Glomerular endothelial cell (primary cell): ENCODE data around the gene NGEF. TPM values are rescaled to one million over a fixed set of nuclear protein-coding genes. Genes with fewer than 3 reads are reported as not detected.
A peak's percentile ranks its signal among the peaks of the same experiment; 100 is the strongest.
"Not testable (repeated sequence)": the region's sequence is repeated elsewhere in the genome, so short reads cannot be mapped to it uniquely, and the experiment has no call there.

Source experiments
- DNase-seq: peaks from one replicate; pipeline ENCODE4 v3.0.0-alpha.2; 2011; ENCODE audit warnings: low read depth, low spot score; ENCODE audit errors: extremely low read depth
- total RNA-seq: library from RNA; depleted of rRNA; stranded (reverse); fragments of >200 nt; gene quantifications from 2 replicates; pipeline ENCODE4 v1.2.3, GENCODE V29; 2015

The NGEF gene
- total RNA-seq, 1 donor from 2014 or later = 0.47 TPM

DNA sequence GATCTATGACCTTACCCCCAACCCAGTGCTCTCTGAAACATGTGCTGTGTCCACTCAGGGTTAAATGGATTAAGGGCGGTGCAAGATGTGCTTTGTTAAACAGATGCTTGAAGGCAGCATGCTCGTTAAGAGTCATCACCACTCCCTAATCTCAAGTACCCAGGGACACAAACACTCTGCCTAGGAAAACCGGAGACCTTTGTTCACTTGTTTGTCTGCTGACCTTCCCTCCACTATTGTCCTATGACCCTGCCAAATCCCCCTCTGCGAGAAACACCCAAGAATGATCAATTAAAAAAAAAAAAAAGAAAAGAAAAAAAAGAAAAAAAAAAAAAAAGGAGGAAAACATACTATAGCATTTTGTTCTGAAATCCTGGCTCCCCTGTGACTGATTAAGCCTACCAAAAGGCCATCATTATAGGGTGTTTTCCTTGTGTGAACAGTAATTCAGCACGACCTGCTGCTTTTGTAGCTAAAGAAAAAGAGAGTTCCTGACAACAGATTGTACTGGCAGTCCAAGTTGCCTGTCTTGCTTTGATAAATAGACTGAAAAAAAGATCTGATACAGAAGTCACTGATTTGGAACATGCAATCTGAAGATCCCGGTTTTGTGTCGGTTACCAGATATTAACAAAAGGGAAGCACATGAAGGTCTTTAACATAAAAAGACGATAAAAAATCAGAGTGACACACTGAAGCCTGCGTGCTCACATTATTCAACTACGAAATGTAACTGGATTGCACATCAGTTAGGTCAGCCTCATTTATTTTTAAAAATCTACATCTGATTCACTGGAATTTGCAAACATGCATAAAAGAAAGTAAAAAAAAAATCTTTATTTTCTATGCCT is 106.0 kb downstream of the NGEF start:
- not testable (repeated sequence) for DNase-seq

DNA sequence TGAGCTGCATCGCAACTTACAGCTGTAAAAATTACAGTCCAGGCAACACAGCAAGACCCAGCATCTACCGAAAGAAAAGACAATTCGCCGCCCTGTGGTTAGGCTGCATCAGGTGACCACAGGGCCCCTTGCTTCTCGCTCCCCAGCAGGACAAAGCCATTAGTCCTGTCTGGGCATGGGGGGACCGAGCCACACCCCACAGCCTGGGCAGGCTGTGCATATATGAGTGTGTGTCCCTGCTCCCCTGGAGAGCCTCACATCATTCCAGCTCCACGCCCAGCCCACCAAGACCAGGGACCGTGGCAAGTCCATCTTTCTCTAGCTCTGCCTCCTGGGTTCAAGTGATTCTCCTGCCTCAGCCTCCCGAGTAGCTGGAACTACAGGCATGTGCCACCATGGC is 109.1 kb downstream of the NGEF start:
- no peak for DNase-seq

GRCh38 chr2:232901736-232902578 is 111.1 kb downstream of the NGEF start:
- peak; percentile 60 for DNase-seq

DNA sequence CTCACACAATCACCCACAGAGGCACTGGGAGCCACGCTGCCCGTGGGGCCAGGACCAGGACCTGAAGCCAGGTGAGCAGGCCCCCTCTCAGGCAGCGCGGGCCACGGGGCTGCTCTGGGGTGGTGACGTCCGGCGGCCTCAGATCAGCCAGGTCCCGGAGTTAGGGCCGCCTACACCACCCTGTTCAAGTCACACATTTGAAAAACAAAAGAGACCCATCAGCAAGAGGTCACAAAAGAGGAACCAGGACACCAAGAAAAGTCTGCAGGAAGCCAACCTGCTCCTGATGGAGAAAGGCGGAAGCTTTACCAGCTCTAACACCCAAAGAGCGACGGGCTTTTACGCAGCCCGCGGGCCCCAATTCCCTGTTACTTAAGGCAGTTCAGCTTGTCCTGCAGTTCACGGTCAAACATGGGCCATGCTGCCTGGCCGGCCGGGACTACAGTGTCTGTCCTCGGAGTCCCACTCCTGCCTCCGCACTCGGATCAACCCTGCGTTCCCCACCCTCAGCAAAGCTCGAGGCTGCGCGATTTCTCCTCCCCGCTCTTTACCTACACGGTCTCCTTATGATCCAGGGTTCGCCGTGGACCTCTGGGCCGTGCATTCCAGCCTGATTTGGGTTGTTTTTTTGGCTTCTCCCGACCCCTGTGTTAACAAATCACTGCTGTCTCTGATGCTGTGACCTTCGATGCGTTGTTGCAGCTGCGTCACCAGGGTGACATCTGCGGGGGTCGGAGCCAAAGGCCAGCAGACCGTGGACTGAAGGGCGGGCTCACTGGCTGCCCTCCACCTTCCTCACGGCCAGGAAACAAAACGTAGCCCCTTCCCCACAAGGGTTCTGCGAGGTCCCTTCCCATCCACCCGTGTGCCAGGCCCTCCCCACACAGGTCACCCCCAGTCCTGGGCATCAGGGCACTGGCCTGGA is 112.0 kb downstream of the NGEF start:
- no peak for DNase-seq

- DNase-seq = peak; percentile 50
Measured at GRCh38 chr2:232898592-232899543, 114.2 kb downstream of the NGEF start.

- no peak for DNase-seq
Measured at GRCh38 chr2:232897598-232898408, 115.3 kb downstream of the NGEF start.

DNA sequence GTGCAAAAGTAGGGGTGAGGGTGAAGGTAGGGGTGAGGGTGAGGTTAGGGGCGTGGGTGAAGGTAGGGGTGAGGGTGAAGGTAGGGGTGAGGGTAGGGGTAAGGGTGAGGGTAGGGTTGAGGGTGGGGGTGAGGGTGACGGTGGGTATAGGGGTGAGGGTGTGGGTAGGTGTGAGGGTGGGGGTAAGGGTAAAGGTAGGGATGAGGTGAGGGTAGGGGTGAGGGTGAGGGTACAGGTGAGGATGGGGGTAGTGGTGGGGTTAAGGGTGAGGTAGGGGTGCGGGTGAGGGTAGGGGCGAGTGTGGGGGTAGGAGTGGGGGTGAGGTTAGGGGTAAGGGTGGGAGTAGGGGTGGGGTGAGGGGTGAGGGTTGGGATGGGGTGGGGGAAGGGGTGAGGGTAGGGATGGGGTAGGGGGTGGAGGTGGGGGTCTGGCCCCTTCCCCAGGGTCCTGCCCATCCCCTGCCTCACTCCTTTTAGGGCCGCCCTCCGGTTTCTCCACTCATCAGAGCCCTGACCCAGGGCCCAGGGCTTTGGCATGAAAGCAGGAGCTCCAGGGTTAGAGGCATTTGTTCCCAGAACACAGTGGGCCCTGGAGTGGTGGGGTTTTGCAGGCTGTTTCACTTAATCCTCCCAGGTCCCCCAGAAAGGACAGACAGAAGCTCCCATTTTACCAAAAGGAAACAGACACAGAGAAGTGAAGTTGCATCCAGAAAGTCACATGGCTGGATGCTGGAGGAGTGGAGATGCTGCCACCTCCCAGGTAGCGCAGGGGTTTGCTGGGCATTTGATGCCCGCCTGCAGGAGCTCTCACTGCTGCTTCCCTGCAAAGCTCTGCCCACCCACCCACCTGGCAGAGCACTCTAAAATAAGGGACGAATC is 116.1 kb downstream of the NGEF start:
- no peak for DNase-seq

GRCh38 chr2:232896111-232896510 is 116.9 kb downstream of the NGEF start:
- no peak for DNase-seq

DNA sequence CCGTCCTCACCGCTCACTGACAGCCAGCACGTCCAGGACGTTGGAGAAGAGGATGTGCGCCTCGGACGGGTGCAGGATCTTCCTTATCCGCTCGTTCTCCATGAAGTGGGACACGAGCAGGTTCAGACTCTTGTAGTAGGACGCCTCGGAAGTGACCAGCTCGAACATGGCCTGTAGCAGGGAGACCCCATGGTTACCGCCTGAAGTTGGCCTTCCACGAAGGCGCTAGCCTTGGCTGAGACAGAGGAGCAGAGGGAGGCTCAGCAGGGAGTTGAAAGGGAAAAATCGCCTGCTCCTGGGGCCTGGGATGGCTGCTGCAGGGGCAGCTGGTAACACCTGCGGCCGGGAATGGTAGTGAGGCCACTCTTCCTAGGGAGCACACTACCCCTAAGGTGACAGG is 118.3 kb downstream of the NGEF start:
- DNase-seq = no peak

DNA sequence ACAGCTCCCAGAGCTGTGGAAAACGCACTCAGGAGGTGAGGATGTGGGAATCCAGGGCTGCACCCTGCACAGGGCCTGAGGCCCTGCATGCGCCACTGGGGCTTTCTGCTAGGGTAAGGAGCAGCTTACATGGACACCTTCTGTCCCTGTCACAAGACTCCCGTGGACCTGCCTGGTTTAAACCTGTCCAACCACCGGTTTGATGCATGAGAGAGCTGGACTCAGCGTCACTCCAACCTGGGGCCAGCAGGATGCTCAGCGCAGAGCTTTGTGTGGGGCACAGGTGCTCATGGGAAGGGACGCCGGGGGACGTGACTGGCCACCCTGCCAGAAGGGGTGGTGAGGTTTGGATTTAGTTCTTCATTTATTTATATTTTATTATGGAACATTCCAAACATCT is 118.8 kb downstream of the NGEF start:
- no peak for DNase-seq

DNA sequence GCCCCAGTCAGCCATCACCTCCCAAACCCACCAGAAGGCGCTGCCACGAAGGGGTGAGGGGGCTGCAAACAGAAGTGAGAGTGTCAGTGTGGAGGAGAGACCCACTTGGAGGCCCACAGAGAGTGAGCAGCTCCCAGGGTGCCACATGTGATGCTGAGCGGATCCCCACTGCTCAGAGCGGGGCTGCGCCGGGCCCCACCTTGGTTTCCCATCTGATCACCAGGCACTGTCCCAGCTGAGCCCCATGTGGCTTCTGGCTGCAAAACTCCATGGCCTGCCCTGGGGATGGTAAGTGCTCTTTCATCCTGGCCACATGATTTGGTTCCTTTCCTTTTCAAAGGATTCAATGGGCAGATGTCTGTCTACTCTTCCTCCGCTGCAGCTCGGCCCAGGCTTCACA is 119.2 kb downstream of the NGEF start:
- DNase-seq = no peak

DNA sequence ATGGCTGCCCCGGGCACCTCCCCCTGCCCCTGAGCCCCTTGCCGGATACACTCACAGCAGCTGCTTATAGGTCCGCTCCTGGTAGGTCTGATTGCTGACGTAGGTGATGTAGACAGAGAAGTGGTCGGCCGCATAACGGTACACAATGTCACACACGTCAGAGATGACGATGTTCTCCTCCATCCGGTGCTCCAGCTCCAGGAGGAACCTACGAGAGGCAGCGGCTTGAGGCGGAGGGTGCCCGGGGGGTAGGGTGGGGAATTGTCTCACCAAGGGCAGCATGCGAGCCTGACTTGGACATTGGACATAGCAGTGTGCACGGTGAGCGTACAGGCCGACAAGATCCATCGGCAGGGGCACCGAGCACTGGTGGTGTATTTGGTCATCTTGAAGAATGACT is 120.2 kb downstream of the NGEF start:
- no peak for DNase-seq

DNA sequence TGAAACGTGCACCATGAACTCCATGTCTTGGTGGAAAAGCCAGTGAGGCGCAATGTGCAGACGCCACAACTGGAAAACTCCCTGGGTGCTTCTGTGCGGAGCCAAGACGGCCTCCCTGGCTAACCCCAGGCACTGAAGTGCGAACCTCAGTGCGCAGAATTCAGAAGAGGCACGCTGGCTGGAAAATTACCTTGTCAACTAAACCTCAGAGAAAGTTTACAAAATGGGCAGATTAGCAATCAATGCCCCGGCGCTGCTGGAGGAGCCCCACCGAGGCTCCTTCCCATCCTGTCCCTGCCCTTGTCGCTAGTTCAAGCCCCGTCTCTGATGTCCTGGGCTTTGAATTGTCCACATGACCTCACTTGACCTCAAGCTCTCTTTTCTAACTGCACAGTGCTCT is 120.8 kb downstream of the NGEF start:
- no peak for DNase-seq

GRCh38 chr2:232891621-232892071 is 121.4 kb downstream of the NGEF start:
- DNase-seq = no peak

DNA sequence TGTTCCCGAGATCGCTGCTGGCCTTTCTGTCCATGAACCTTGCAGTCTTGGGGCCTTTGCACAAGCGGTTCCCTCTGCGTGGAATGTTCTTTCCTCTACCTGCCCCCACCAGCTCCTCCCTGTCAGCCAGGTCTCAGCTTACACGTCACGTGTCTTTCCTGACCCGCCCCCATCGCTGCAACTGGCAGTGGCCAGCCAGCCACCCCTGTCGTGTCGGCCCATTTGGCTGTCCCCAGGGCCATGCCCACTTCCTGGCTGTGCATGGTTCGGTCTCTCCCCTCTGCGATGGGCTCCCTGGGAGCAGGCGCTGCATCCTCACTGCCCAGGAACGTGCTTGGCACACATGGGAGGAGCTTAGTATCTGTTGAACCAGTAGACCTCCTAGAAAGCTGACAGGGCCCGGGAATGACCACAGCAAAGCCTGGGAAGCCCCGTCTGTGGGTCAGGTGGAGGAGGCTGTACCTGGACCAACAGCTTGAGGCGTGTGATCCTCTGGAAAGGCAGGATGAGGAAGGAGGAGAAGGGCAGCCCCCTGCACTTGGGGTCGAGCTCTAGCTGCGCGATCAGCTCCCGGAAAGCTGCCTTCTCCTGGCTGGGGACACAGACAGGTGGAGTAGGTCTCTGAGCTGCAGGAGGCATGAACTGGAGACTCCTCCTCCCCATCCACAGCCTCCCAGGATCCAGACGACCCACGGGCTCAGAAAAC is 122.0 kb downstream of the NGEF start:
- DNase-seq = no peak

GRCh38 chr2:232890536-232890895 is 122.5 kb downstream of the NGEF start:
- no peak for DNase-seq

DNA sequence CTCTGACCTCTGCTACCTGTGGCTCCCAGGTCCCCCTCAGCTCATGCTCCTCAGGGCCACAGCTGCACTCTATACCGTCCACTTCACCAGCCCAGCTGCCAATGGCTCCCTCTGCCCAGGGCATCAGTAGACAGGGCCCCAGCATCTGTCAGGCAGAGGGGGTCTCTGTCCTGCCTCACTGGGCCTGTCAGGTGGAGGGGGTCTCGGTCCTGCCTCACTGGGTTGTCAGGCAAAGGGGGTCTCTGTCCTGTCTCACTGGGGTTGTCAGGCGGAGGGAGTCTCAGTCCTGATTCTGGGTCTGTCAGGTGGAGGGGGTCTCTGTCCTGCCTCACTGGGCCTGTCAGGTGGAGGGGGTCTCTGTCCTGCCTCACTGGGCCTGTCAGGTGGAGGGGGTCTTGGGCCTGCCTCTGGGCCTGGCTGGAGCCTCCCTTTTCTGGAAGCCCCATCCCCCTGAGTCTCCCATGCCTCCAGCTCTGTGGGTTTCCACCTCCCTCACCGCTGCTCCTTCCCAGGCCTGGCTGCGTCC is 123.1 kb downstream of the NGEF start:
- no peak for DNase-seq
